ENCODE results near the gene MATCAP1. TPM values are rescaled to one million over a fixed set of nuclear protein-coding genes. Genes with fewer than 3 reads are reported as not detected.

The MATCAP1 gene
- total RNA-seq, 1 experiment from 2014 or later, result 40.8 TPM

- TF ChIP-seq ZBTB21 (CRISPR knock-in tag; IDR thresholded peaks at IDR 0.05; ENCODE audit: borderline replicate concordance), result no peak
- no peak for TF ChIP-seq HMGXB4 (CRISPR knock-in tag; IDR thresholded peaks at IDR 0.05)
- TF ChIP-seq CREM (CRISPR knock-in tag; IDR thresholded peaks at IDR 0.05), result no peak
These were observed 41.4 kb downstream of the MATCAP1 start (continued) for GRCh38 chr16:67142342-67142741.

GRCh38 chr16:67141391-67141790 lies 42.4 kb downstream of the MATCAP1 start:
- Mint-ChIP-seq H3K4me3 (no peak overlapping the region), H3K9me3 (no peaks in the 10 kb centered on the region), H3K27me3 (ENCODE audit: low read depth) (no peaks in the 10 kb centered on the region), H3K27ac (no peak overlapping the region), H3K4me1 (no peaks in the 10 kb centered on the region), H3K36me3 (peaks cover 45% of the 10 kb centered on the region)
- ChIA-PET CTCF (interaction anchor here (0.7 to 1.8 kb wide), 5 partner anchors 9 to 180 kb away, joined by 3 to 7 read pairs (median 4); partner anchors contain the start of genes B3GNT9, CES3 and NOL3), POLR2A (no interaction called here)
- DNase-seq (ENCODE audit: low spot score) (no peak), ATAC-seq (no peak)
- TF ChIP-seq NR3C1 (CRISPR knock-in tag; conservative IDR thresholded peaks at IDR 0.05; ENCODE audit: low read depth), result no peak
- TF ChIP-seq ATF6 (CRISPR knock-in tag; IDR thresholded peaks at IDR 0.05), result no peak
- TF ChIP-seq TP53 (CRISPR knock-in tag; IDR thresholded peaks at IDR 0.05), result no peak
- no peak for TF ChIP-seq CBFB (CRISPR knock-in tag; IDR thresholded peaks at IDR 0.05; ENCODE audit: low read depth)
- TF ChIP-seq GRHL2 (CRISPR knock-in tag; IDR thresholded peaks at IDR 0.05; ENCODE audit: insufficient replicate concordance, severe bottlenecking), result no peak
- TF ChIP-seq PREB (CRISPR knock-in tag; IDR thresholded peaks at IDR 0.05; ENCODE audit: borderline replicate concordance), result no peak
- TF ChIP-seq JAZF1 (CRISPR knock-in tag; IDR thresholded peaks at IDR 0.05), result no peak
- no peak for TF ChIP-seq ELF4 (CRISPR knock-in tag; IDR thresholded peaks at IDR 0.05; ENCODE audit: low read depth)
- TF ChIP-seq NFE2L1 (CRISPR knock-in tag; IDR thresholded peaks at IDR 0.05), result no peak
- TF ChIP-seq CTCF (IDR thresholded peaks at IDR 0.05), result no peak
- no peak for TF ChIP-seq ERG (CRISPR knock-in tag; IDR thresholded peaks at IDR 0.05)
- no peak for TF ChIP-seq AFF4 (CRISPR knock-in tag; IDR thresholded peaks at IDR 0.05; ENCODE audit: borderline replicate concordance)
- TF ChIP-seq USF2 (CRISPR knock-in tag; IDR thresholded peaks at IDR 0.05), result no peak
- TF ChIP-seq USF1 (CRISPR knock-in tag; IDR thresholded peaks at IDR 0.05), result no peak

Measured in WTC11 (cell line).